ENCODE measurements around the gene RGL2. TPM values are rescaled to one million over a fixed set of nuclear protein-coding genes. Genes with fewer than 3 reads are reported as not detected.

The RGL2 gene
- total and polyA plus RNA-seq, 10 of the 15 experiments (the other 5 are each of a cell fraction or from before 2014, with no cell fraction given) = 0.84 to 21.2 (median 6.8) TPM

GRCh38 chr6:33344701-33345697 lies 46.3 kb upstream of the RGL2 start (continued):
- TF ChIP-seq EED (IDR thresholded peaks at IDR 0.05; ENCODE audit: low read depth) = peak; percentile 63; the same call in 1 of the 2 replicates

GRCh38 chr6:33343953-33344611 lies 45.3 kb upstream of the RGL2 start:
- in situ Hi-C loops (cut with MboI) (no loop called here), intact Hi-C loops (cut with micrococcal nuclease; ENCODE audit: unreplicated experiment) (loop anchor here (2.0 kb wide), 1 partner anchor 67 kb away; the partner anchor contains the start of gene B3GALT4)
- ChIA-PET SMC1A (ENCODE audit: uncharacterized antibody, unreplicated experiment) (interaction anchor here (0.8 to 3.3 kb wide), 10 partner anchors 9 to 224 kb away, joined by 3 to 17 read pairs (median 4); partner anchors contain the start of genes B3GALT4, RPS18, VPS52 and ZBTB22), RAD21 (ENCODE audit: unreplicated experiment) (interaction anchor here (0.9 to 2.7 kb wide), 10 partner anchors 8 to 95 kb away, joined by 3 to 22 read pairs (median 9); partner anchors contain the start of genes B3GALT4, PFDN6, RPS18 and TAPBP), POLR2A (interaction anchor here (0.6 to 2.0 kb wide), 10 partner anchors 19 to 488 kb away, joined by 3 to 12 read pairs (median 4); partner anchors contain the start of genes B3GALT4, TAPBP and ZBTB22), CTCF (interaction anchor here (0.6 to 3.9 kb wide), 22 partner anchors 10 to 1189 kb away, joined by 3 to 25 read pairs (median 5); partner anchors contain the start of genes B3GALT4, PFDN6, RGL2 and TAPBP)
- peak overlapping the region; percentile 39; the same call in 1 of the 2 replicates for H3K4me3 ChIP-seq
- H3K4me2 ChIP-seq (ENCODE audit: control insufficient read depth, insufficient read depth) = peak overlapping the region; percentile 78
- H3K27me3 ChIP-seq (replicated peaks in 1 of 2; ENCODE audit: control insufficient read depth in 2 of 2, insufficient read depth in 2 of 2, low read length in 1 of 2) = no peaks in the 10 kb centered on the region
- peaks cover 15% of the 10 kb centered on the region for H3K4me1 ChIP-seq (ENCODE audit: control insufficient read depth, insufficient read depth, low read length)
- H3K9me3 ChIP-seq (replicated peaks; ENCODE audit: control insufficient read depth, insufficient read depth, low read length) = no peaks in the 10 kb centered on the region
- BruUV-seq (replicated peaks) = no TSS peak
- H3K79me2 ChIP-seq (ENCODE audit: control insufficient read depth, insufficient read depth, low read length) = no peaks in the 10 kb centered on the region
- no peaks in the 10 kb centered on the region for H4K20me1 ChIP-seq (ENCODE audit: control insufficient read depth, insufficient read depth)
- DNase-seq (ENCODE audit: low read depth, low spot score) (no peak), ATAC-seq (peak; percentile 75), FAIRE-seq (peak; percentile 41)
- no peaks in the 10 kb centered on the region for H3K36me3 ChIP-seq (ENCODE audit: control insufficient read depth in 2 of 2, insufficient read depth in 2 of 2, low read length in 1 of 2)
- 0% methylated on average over 5 of the region's 6 CpGs for WGBS (ENCODE audit: insufficient coverage, insufficient replicate concordance, low lambda C conversion rate, missing lambda C conversion rate)
- H3K27ac ChIP-seq (ENCODE audit: control insufficient read depth, insufficient read depth) = peak overlapping the region; percentile 81
- H3K9ac ChIP-seq (ENCODE audit: control insufficient read depth, insufficient read depth, low read length) = no peak overlapping the region
- peak overlapping the region; percentile 68 for H2AFZ ChIP-seq (ENCODE audit: control insufficient read depth, low read depth, low read length)
- TF ChIP-seq RELB (IDR thresholded peaks at IDR 0.05; ENCODE audit: low read depth) (no peak), DPF2 (IDR thresholded peaks at IDR 0.05) (no peak), RUNX3 (IDR thresholded peaks at IDR 0.05; ENCODE audit: low read length) (peak; percentile 44; the same call in 1 of the 2 replicates), SPI1 (IDR thresholded peaks at IDR 0.05; ENCODE audit: borderline replicate concordance, insufficient read depth, low read depth, low read length) (peak; percentile 52; the same call in 1 of the 2 replicates), TCF3 (IDR thresholded peaks at IDR 0.05; ENCODE audit: borderline replicate concordance, insufficient read depth, low read depth, low read length) (no peak), ZBTB11 (CRISPR knock-in tag; IDR thresholded peaks at IDR 0.05) (no peak), CBX3 (IDR thresholded peaks at IDR 0.05; ENCODE audit: borderline replicate concordance, low read depth) (no peak), ZNF384 (IDR thresholded peaks at IDR 0.05; ENCODE audit: borderline replicate concordance, low read depth, low read length) (peak; percentile 75), SREBF1 (IDR thresholded peaks at IDR 0.05; ENCODE audit: low read length) (no peak), RAD21 (IDR thresholded peaks at IDR 0.05; ENCODE audit: insufficient read depth, low read depth, low read length) (0 out of 2 replicates have a peak, but pooled peaks have one; percentile 7), ETV6 (conservative IDR thresholded peaks at IDR 0.05 in 1 of 2, IDR thresholded peaks at IDR 0.05 in 1 of 2; ENCODE audit: borderline replicate concordance in 1 of 2, low read depth in 1 of 2) (peak in 1 of 2 experiments; percentile 81; a peak in 2 of 4 replicates)
